HepG2 (cell line): ENCODE measurements around the gene MTMR6.

ENCODE experiments used
- BHLHE40 ChIP-seq: IDR thresholded peaks from 2 replicates; pipeline ENCODE4 v1.6.1; 2011; ENCODE audit warnings: low read length, improper control_type of control experiment
- CTCF ChIP-seq: sonication (generic); formaldehyde crosslinking; IDR thresholded peaks from 2 replicates; pipeline ENCODE4 v1.5.0; 2020; ENCODE audit warnings: mild to moderate bottlenecking, missing genetic modification reagents, moderate library complexity
- ELF1 ChIP-seq: sonication (generic); formaldehyde crosslinking; IDR thresholded peaks from 2 replicates; pipeline ENCODE4 v1.4.0; 2020; ENCODE audit warnings: missing genetic modification reagents
- MAX ChIP-seq: IDR thresholded peaks from 2 replicates; pipeline ENCODE4 v1.6.1; 2012; ENCODE audit warnings: inconsistent platforms
- MEIS2 ChIP-seq: sonication (generic); formaldehyde crosslinking; IDR thresholded peaks from 2 replicates; pipeline ENCODE4 v1.9.0; 2021; ENCODE audit warnings: mild to moderate bottlenecking, missing genetic modification reagents
- NFYB ChIP-seq: sonication (generic); formaldehyde crosslinking; IDR thresholded peaks from 2 replicates; pipeline ENCODE4 v1.4.0; 2020; ENCODE audit warnings: missing genetic modification reagents
- NRL ChIP-seq: sonication (generic); formaldehyde crosslinking; IDR thresholded peaks from 2 replicates; pipeline ENCODE4 v1.5.0; 2020; ENCODE audit warnings: missing genetic modification reagents, mild to moderate bottlenecking, moderate library complexity, borderline replicate concordance
- RXRA ChIP-seq: sonication (generic); formaldehyde crosslinking; IDR thresholded peaks from 2 replicates; pipeline ENCODE4 v1.5.1; 2020; ENCODE audit warnings: missing genetic modification reagents
- SOX13 ChIP-seq, 3 experiments: fragments of 450-650 bp in 1 of 3; sonication (generic) in 1 of 3; formaldehyde crosslinking in 1 of 3; IDR thresholded peaks in 2 of 3; conservative IDR thresholded peaks in 1 of 3; 2 replicates each; pipeline versions ENCODE4 v1.5.0 to v1.6.1; 2016 to 2020; ENCODE audit warnings: antibody characterized with exemption in 1 of 3, mild to moderate bottlenecking in 1 of 3, missing compliant biosample characterization in 1 of 3, missing genetic modification reagents in 1 of 3, moderate library complexity in 1 of 3
- SP2 ChIP-seq: sonication (generic); formaldehyde crosslinking; IDR thresholded peaks from 2 replicates; pipeline ENCODE4 v1.5.1; 2020; ENCODE audit warnings: mild to moderate bottlenecking, missing genetic modification reagents
- ZNF274 ChIP-seq: sonication (generic); formaldehyde crosslinking; IDR thresholded peaks from 2 replicates; pipeline ENCODE4 v1.5.1; 2020; ENCODE audit warnings: mild to moderate bottlenecking, missing genetic modification reagents

DNA sequence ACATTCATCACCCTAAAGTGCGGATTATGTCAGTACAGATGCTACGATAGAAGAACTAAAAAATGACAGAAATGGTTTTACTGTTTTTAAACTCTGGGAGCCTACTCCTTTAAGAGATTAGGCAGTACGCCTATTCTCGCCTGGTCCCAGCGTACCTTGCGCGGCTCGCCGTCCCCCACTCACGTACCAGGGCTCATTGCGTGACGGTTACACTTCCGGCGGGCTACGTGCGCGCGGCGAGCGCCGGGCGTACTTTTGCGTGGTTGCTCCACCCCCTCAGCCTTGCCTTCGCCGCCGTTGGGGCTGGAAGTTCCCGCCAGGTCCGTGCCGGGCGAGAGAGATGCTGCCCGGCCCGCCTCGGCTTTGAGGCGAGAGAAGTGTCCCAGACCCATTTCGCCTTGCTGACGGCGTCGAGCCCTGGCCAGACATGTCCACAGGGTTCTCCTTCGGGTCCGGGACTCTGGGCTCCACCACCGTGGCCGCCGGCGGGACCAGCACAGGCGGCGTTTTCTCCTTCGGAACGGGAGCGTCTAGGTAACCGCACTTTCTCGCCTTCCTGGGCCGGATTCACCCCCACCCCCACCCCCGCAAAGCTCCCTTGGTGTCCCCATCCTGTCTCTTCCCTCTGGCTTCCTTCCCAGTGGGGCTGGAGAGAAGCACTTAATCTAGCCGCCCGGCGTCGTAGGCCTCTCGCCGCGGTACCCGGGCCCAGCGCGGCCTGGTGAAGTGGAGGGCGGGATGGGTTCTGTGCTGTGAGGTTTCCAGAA is 14.2 kb upstream of the MTMR6 start, which contains the start of gene NUP58:
- TF ChIP-seq MEIS2 (CRISPR knock-in tag) (0 out of 2 replicates have a peak, but pooled peaks have one; percentile 31), CTCF (CRISPR knock-in tag) (0 out of 2 replicates have a peak, but pooled peaks have one; percentile 6), SOX13 (IDR thresholded peaks at IDR 0.05) (no peak), SOX13 (CRISPR knock-in tag; conservative IDR thresholded peaks at IDR 0.05 in 1 of 2, IDR thresholded peaks at IDR 0.05 in 1 of 2) (peak in 1 of 2 experiments; percentile 19; a peak in 2 of 4 replicates), BHLHE40 (no peak), ELF1 (CRISPR knock-in tag) (peak; percentile 80), SP2 (CRISPR knock-in tag) (peak; percentile 59), NFYB (peak; percentile 81), NRL (CRISPR knock-in tag) (peak; percentile 52; the same call in 1 of the 2 replicates), ZNF274 (no peak), MAX (peak; percentile 78), RXRA (no peak)
